Keratinocyte (primary cell): ENCODE data around the gene IL17RD. TPM values are rescaled to one million over a fixed set of nuclear protein-coding genes. Genes with fewer than 3 reads are reported as not detected.

Experiments
- DNase-seq: peaks from one replicate; pipeline ENCODE4 v3.0.0-alpha.2; 2011; ENCODE audit warnings: low read depth, missing footprints, low spot score
- FAIRE-seq: peaks from 2 replicates; lab custom pipeline; 2011; peaks lifted over from hg19 to GRCh38; lab: Jason Lieb, UNC
- H2AFZ ChIP-seq: 2 replicates; pipeline ENCODE4 v1.6.0; 2012; ENCODE audit warnings: low read length, control low read depth, inconsistent platforms; ENCODE audit not compliant: control insufficient read depth
- H3K27ac ChIP-seq: 2 replicates; pipeline ENCODE4 v1.5.1; 2011; ENCODE audit warnings: low read length; ENCODE audit not compliant: control insufficient read depth, insufficient read depth
- H3K27me3 ChIP-seq: 3 replicates; pipeline ENCODE4 v1.6.0; 2011; ENCODE audit warnings: low read length; ENCODE audit not compliant: control insufficient read depth, insufficient read depth; ENCODE audit errors: extremely low read depth
- H3K36me3 ChIP-seq, 2 experiments: 2 replicates in 1 of 2; 3 replicates in 1 of 2; pipeline ENCODE4 v1.5.1; 2011; ENCODE audit warnings: low read length in 2 of 2, mild to moderate bottlenecking in 1 of 2; ENCODE audit not compliant: control insufficient read depth in 2 of 2, insufficient read depth in 2 of 2; ENCODE audit errors: extremely low read depth in 1 of 2
- H3K4me1 ChIP-seq: 3 replicates; pipeline ENCODE4 v1.5.1; 2011; ENCODE audit warnings: low read length; ENCODE audit not compliant: control insufficient read depth, insufficient read depth; ENCODE audit errors: extremely low read depth
- H3K4me2 ChIP-seq: 3 replicates; pipeline ENCODE4 v1.6.0; 2011; ENCODE audit warnings: low read depth, low read length; ENCODE audit not compliant: control insufficient read depth, insufficient read depth; ENCODE audit errors: extremely low read depth
- H3K4me3 ChIP-seq, 3 experiments: fragments of 200-600 bp in 1 of 3; sonication (generic) in 1 of 3; 2 replicates in 2 of 3; 3 replicates in 1 of 3; pipeline ENCODE4 v1.5.1; 2011 to 2016; ENCODE audit warnings: low read length in 3 of 3, mild to moderate bottlenecking in 3 of 3, control low read depth in 2 of 3, inconsistent platforms in 1 of 3, low read depth in 1 of 3, mixed read lengths in 1 of 3, mixed run types in 1 of 3, moderate library complexity in 1 of 3; ENCODE audit not compliant: control insufficient read depth in 2 of 3, insufficient read depth in 2 of 3; ENCODE audit errors: extremely low read depth in 1 of 3
- H3K79me2 ChIP-seq: 2 replicates; pipeline ENCODE4 v1.6.0; 2012; ENCODE audit warnings: low read length; ENCODE audit not compliant: control insufficient read depth, insufficient read depth
- H3K9ac ChIP-seq: 3 replicates; pipeline ENCODE4 v1.6.0; 2011; ENCODE audit warnings: low read length; ENCODE audit not compliant: control insufficient read depth, insufficient read depth; ENCODE audit errors: extremely low read depth
- H3K9me1 ChIP-seq: 3 replicates; pipeline ENCODE4 v1.6.0; 2011; ENCODE audit warnings: low read length; ENCODE audit not compliant: control insufficient read depth, insufficient read depth; ENCODE audit errors: extremely low read depth
- H3K9me3 ChIP-seq: 2 replicates; pipeline ENCODE4 v1.5.1; 2012; ENCODE audit warnings: low read depth, low read length; ENCODE audit not compliant: control insufficient read depth
- H4K20me1 ChIP-seq: 3 replicates; pipeline ENCODE4 v1.6.0; 2011; ENCODE audit warnings: low read length; ENCODE audit not compliant: control insufficient read depth, insufficient read depth; ENCODE audit errors: extremely low read depth
- EZH2 ChIP-seq: IDR thresholded peaks from one replicate; pipeline ENCODE4 v1.6.1; 2012; ENCODE audit warnings: inconsistent platforms, mild to moderate bottlenecking, low read length, moderate library complexity
- dilution Hi-C: fragments of 300-500 bp; cut with MboI; formaldehyde crosslinking; loops from one replicate; pipeline ENCODE4 v1.7.0; 2020; ENCODE audit warnings: low sequenced_read_pairs; ENCODE audit not compliant: extremely low pct_ligation_motif_present
- polyA plus RNA-seq, 5 experiments: library from polyadenylated mRNA; depleted of rRNA in 3 of 5; stranded (reverse) in 3 of 5; stranded (forward) in 1 of 5; unstranded in 1 of 5; fragments of >200 nt; gene quantifications; 1 replicate in 1 of 5; 2 replicates in 3 of 5; 3 replicates in 1 of 5; pipeline versions ENCODE4 v1.2.1 to v1.2.3, GENCODE V29; 2011 to 2012; ENCODE audit warnings: missing spikeins in 2 of 5, low read depth in 1 of 5, low replicate concordance in 1 of 5
- TF ChIP-seq, protein P1 (sequence below), 3 experiments: IDR thresholded peaks in 1 of 3; conservative IDR thresholded peaks in 1 of 3; optimal IDR thresholded peaks in 1 of 3; 2 replicates in 2 of 3; 3 replicates in 1 of 3; pipeline versions ENCODE3 to v1.5.1; 2011; ENCODE audit warnings: low read length in 3 of 3, mild to moderate bottlenecking in 3 of 3, moderate library complexity in 2 of 3, control low read depth in 1 of 3, inconsistent platforms in 1 of 3; ENCODE audit not compliant: insufficient read depth in 2 of 3; ENCODE audit errors: extremely low read depth in 1 of 3

Gene IL17RD
- polyA plus RNA-seq, 1 donor (not counting 4 experiments of a cell fraction or from before 2014, with no cell fraction given) = 1.4 TPM

DNA sequence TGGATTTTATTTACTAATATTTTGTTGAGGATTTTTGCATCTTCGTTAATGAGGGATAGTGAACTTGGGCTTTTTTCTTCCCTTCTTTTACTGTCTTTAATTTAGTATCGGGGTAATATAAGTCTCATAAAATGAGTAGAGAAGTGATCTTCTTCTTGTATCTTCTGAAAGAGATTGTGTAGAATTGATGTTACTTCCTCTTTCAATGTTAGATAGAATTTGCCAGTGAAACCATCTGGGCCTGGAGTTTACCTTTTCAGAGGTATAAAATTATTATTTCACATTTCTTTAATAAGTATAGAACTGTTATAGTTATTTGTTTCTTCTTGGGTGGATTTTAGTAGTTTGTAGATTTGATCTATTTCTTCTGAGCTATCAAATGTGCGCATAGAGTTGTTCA, 26.9 kb upstream of the IL17RD start:
- no peak for FAIRE-seq
- H3K36me3 ChIP-seq = no peaks in the 10 kb centered on the region

DNA sequence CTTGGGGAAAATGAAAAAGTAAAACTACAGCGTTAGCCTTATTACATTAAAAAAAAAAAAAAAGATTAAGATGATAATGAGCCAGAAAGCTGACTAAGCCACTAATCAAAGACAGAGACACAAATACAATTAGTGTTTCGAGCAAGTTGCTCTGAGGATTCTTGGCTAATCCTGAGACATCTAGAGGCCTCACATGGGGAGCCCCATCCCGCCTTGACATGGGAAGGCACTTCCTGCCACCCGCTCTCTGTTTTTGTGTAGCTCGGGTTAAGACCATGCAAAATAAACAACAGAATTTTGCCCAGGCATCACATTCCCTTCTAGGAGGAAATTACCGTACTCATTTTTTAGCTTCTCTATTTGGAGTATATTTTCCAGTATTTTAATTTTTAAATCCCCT, 19.4 kb upstream of the IL17RD start:
- Histone ChIP-seq H3K36me3 (no peaks in the 10 kb centered on the region), H3K9me1 (no peaks in the 10 kb centered on the region), H3K4me3 (no peak overlapping the region), H3K27ac (no peak overlapping the region), H3K9me3 (no peaks in the 10 kb centered on the region), H3K27me3 (no peaks in the 10 kb centered on the region), H3K4me1 (no peaks in the 10 kb centered on the region), H3K4me2 (no peak overlapping the region), H2AFZ (no peak overlapping the region), H3K9ac (no peak overlapping the region), H3K79me2 (no peaks in the 10 kb centered on the region), H4K20me1 (no peaks in the 10 kb centered on the region)
- no peak for FAIRE-seq
- dilution Hi-C loops = no loop called here
- no peak for TF ChIP-seq EZH2
- TF ChIP-seq, protein P1, sequence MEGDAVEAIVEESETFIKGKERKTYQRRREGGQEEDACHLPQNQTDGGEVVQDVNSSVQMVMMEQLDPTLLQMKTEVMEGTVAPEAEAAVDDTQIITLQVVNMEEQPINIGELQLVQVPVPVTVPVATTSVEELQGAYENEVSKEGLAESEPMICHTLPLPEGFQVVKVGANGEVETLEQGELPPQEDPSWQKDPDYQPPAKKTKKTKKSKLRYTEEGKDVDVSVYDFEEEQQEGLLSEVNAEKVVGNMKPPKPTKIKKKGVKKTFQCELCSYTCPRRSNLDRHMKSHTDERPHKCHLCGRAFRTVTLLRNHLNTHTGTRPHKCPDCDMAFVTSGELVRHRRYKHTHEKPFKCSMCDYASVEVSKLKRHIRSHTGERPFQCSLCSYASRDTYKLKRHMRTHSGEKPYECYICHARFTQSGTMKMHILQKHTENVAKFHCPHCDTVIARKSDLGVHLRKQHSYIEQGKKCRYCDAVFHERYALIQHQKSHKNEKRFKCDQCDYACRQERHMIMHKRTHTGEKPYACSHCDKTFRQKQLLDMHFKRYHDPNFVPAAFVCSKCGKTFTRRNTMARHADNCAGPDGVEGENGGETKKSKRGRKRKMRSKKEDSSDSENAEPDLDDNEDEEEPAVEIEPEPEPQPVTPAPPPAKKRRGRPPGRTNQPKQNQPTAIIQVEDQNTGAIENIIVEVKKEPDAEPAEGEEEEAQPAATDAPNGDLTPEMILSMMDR (optimal IDR thresholded peaks at IDR 0.05 in 1 of 3, IDR thresholded peaks at IDR 0.05 in 1 of 3, conservative IDR thresholded peaks at IDR 0.05 in 1 of 3; ENCODE audit: extremely low read depth in 1 of 3, insufficient read depth in 2 of 3, low read length in 3 of 3) = no peak
- no peak for DNase-seq

More for the DNA sequence above, 26.9 kb upstream of the IL17RD start:
- no peaks in the 10 kb centered on the region for H3K9me1 ChIP-seq
- dilution Hi-C loops = no loop called here
- no peaks in the 10 kb centered on the region for H3K79me2 ChIP-seq
- no peak overlapping the region for H3K4me3 ChIP-seq
- peaks cover 4% of the 10 kb centered on the region for H3K4me1 ChIP-seq
- DNase-seq = no peak
- H3K9ac ChIP-seq = no peak overlapping the region
- no peaks in the 10 kb centered on the region for H3K9me3 ChIP-seq
- H2AFZ ChIP-seq = no peak overlapping the region
- TF ChIP-seq EZH2 = no peak
- TF ChIP-seq, protein P1 (optimal IDR thresholded peaks at IDR 0.05 in 1 of 3, IDR thresholded peaks at IDR 0.05 in 1 of 3, conservative IDR thresholded peaks at IDR 0.05 in 1 of 3; ENCODE audit: extremely low read depth in 1 of 3, insufficient read depth in 2 of 3, low read length in 3 of 3) = no peak
- no peak overlapping the region for H3K27ac ChIP-seq
- no peaks in the 10 kb centered on the region for H4K20me1 ChIP-seq
- no peaks in the 10 kb centered on the region for H3K27me3 ChIP-seq
- no peak overlapping the region for H3K4me2 ChIP-seq
